Neural progenitor cell (in vitro differentiated cells): Measurements from ENCODE around the gene LMAN2L.

Experiments
- EZH2 ChIP-seq: fragments of 200-600 bp; sonication (generic); IDR thresholded peaks from 2 replicates; pipeline ENCODE4 v1.6.1; 2017; ENCODE audit warnings: antibody characterized with exemption, mild to moderate bottlenecking, moderate library complexity
- TF ChIP-seq, protein P1 (sequence below): fragments of 200-600 bp; sonication (generic); IDR thresholded peaks from 2 replicates; pipeline ENCODE4 v1.5.1; 2017; ENCODE audit warnings: antibody characterized with exemption, mild to moderate bottlenecking

DNA sequence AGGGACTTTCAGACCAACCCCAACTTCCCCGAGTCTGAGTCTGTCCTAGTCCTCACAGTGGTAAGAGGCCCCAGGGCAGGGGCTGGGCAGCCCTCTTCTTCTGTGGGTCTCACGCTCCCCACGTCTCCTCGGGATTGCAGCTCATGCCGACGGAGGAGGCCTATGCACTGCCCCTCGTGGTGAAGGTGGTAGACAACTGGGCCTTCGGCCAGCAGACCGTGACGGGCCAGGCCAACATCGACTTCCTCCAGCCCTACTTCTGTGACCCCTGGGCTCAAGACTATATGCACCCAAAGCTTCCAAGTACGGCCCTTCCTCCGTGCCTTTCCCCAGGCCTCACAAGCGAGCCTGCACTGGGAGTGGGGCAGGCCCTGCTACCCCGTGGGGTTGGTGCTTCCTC lies 44.3 kb downstream of the LMAN2L start:
- TF ChIP-seq, protein P1, sequence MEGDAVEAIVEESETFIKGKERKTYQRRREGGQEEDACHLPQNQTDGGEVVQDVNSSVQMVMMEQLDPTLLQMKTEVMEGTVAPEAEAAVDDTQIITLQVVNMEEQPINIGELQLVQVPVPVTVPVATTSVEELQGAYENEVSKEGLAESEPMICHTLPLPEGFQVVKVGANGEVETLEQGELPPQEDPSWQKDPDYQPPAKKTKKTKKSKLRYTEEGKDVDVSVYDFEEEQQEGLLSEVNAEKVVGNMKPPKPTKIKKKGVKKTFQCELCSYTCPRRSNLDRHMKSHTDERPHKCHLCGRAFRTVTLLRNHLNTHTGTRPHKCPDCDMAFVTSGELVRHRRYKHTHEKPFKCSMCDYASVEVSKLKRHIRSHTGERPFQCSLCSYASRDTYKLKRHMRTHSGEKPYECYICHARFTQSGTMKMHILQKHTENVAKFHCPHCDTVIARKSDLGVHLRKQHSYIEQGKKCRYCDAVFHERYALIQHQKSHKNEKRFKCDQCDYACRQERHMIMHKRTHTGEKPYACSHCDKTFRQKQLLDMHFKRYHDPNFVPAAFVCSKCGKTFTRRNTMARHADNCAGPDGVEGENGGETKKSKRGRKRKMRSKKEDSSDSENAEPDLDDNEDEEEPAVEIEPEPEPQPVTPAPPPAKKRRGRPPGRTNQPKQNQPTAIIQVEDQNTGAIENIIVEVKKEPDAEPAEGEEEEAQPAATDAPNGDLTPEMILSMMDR, result no peak
- no peak for TF ChIP-seq EZH2
